OCI-LY3 (cell line): ENCODE results near the gene FBXW7.

Source experiments
- H2AFZ ChIP-seq: fragments of 200-600, 300-600 bp; shearing (Covaris generic); 2 replicates; pipeline ENCODE4 v1.6.0; 2014; ENCODE audit warnings: antibody characterized with exemption, low read depth, low read length
- H3K27ac ChIP-seq: fragments of 200-600, 300-600 bp; sonication (generic); 2 replicates; pipeline ENCODE4 v1.5.1; 2014; ENCODE audit warnings: mild to moderate bottlenecking, low read length, moderate library complexity, mixed read lengths
- H3K27me3 ChIP-seq: fragments of 200-600, 300-600 bp; sonication (generic); 2 replicates; pipeline ENCODE4 v1.6.1; 2014; ENCODE audit warnings: low read depth, low read length, mixed read lengths
- H3K36me3 ChIP-seq: fragments of 200-600, 300-600 bp; sonication (generic); replicated peaks from 2 replicates; pipeline ENCODE3; 2014; ENCODE audit warnings: low read depth, low read length, mixed read lengths
- H3K4me1 ChIP-seq: fragments of 300-600, 200-600 bp; sonication (generic); 2 replicates; pipeline ENCODE4 v1.6.1; 2014; ENCODE audit warnings: low read length, mixed read lengths
- H3K4me2 ChIP-seq: fragments of 200-600, 300-600 bp; sonication (generic); 2 replicates; pipeline ENCODE4 v1.6.1; 2014; ENCODE audit warnings: low read length, mixed read lengths
- H3K4me3 ChIP-seq: fragments of 300-600, 200-600 bp; sonication (generic); 2 replicates; pipeline ENCODE4 v1.5.1; 2014; ENCODE audit warnings: antibody characterized with exemption, mild to moderate bottlenecking, low read length, moderate library complexity
- H3K79me2 ChIP-seq: fragments of 300-600, 200-600 bp; shearing (Covaris generic); 2 replicates; pipeline ENCODE4 v1.6.1; 2014; ENCODE audit warnings: mild to moderate bottlenecking, low read length, mixed read lengths
- H3K9ac ChIP-seq: fragments of 300-600, 200-600 bp; shearing (Covaris generic); 2 replicates; pipeline ENCODE4 v1.6.0; 2014; ENCODE audit warnings: mild to moderate bottlenecking, low read length, moderate library complexity
- H3K9me3 ChIP-seq: fragments of 200-600, 300-600 bp; shearing (Covaris generic); 2 replicates; pipeline ENCODE4 v1.6.1; 2014; ENCODE audit warnings: low read length, mixed read lengths; ENCODE audit not compliant: insufficient read depth
- H4K20me1 ChIP-seq: fragments of 200-600, 300-600 bp; sonication (generic); 2 replicates; pipeline ENCODE4 v1.6.1; 2016; ENCODE audit warnings: low read length, mixed read lengths; ENCODE audit not compliant: insufficient read depth
- EZH2phosphoT487 ChIP-seq: fragments of 200-600 bp; shearing (Covaris generic); IDR thresholded peaks from 2 replicates; pipeline ENCODE4 v1.6.1; 2018; ENCODE audit warnings: antibody characterized with exemption, mixed run types, low read depth
- TF ChIP-seq, protein P1 (sequence below): fragments of 200-600, 300-600 bp; sonication (generic); IDR thresholded peaks from 2 replicates; pipeline ENCODE4 v1.5.1; 2014; ENCODE audit warnings: antibody characterized with exemption, low read length, low read depth

FBXW7 gene

DNA sequence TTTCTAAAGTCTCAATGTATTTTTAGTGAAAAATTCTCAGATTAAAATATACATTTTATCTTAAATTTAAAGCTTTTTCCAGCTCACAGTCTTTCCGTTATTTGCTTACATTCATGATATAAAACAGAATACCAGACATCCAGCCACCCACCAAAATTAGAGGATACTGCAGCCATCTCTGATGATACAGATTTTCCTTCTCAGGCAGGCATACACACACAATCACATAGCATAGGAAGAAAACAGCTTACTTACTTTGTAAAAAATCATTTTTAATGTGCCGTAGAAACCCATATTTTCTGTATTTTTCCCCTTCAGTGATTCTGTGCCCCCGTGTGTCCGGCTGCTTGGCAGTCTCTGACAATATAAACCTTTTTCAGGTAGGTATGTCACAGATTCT is 183.7 kb downstream of the FBXW7 start:
- Histone ChIP-seq H3K4me3 (peak overlapping the region; percentile 44), H3K79me2 (peaks cover 15% of the 10 kb centered on the region; the same call in 1 of the 2 replicates), H3K9me3 (no peaks in the 10 kb centered on the region), H4K20me1 (no peaks in the 10 kb centered on the region), H3K27ac (no peak overlapping the region), H3K36me3 (no peaks in the 10 kb centered on the region), H3K4me2 (peak overlapping the region; percentile 51), H3K9ac (peak overlapping the region; percentile 14), H3K4me1 (peaks cover 20% of the 10 kb centered on the region), H3K27me3 (no peaks in the 10 kb centered on the region), H2AFZ (no peak overlapping the region)
- TF ChIP-seq, protein P1, sequence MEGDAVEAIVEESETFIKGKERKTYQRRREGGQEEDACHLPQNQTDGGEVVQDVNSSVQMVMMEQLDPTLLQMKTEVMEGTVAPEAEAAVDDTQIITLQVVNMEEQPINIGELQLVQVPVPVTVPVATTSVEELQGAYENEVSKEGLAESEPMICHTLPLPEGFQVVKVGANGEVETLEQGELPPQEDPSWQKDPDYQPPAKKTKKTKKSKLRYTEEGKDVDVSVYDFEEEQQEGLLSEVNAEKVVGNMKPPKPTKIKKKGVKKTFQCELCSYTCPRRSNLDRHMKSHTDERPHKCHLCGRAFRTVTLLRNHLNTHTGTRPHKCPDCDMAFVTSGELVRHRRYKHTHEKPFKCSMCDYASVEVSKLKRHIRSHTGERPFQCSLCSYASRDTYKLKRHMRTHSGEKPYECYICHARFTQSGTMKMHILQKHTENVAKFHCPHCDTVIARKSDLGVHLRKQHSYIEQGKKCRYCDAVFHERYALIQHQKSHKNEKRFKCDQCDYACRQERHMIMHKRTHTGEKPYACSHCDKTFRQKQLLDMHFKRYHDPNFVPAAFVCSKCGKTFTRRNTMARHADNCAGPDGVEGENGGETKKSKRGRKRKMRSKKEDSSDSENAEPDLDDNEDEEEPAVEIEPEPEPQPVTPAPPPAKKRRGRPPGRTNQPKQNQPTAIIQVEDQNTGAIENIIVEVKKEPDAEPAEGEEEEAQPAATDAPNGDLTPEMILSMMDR, result no peak
- TF ChIP-seq EZH2phosphoT487, result no peak

DNA sequence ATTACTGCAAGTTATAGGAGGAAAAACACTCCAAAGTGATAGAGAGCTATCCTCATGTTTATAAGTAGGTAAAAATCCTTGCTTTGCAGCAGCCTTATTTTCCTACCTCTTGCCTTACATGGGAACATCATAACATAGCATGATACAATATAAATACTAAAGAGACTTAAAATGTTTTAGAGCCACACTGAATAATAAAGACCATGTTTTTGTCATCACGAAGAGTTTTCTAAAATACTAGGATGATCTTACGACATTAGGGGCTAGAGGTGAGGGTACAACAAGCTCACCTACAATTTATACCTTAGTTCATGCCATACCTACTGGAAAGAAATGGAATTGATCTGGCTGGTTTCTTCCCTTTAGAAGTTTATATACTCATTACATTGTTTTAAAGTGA is 184.8 kb downstream of the FBXW7 start:
- Histone ChIP-seq H3K4me3 (no peak overlapping the region), H3K79me2 (peaks cover 15% of the 10 kb centered on the region; the same call in 1 of the 2 replicates), H4K20me1 (no peaks in the 10 kb centered on the region), H3K4me2 (no peak overlapping the region), H2AFZ (no peak overlapping the region), H3K9ac (no peak overlapping the region), H3K27me3 (no peaks in the 10 kb centered on the region), H3K27ac (no peak overlapping the region), H3K4me1 (peaks cover 20% of the 10 kb centered on the region), H3K36me3 (peaks cover 6% of the 10 kb centered on the region), H3K9me3 (no peaks in the 10 kb centered on the region)
- TF ChIP-seq EZH2phosphoT487, result no peak
- TF ChIP-seq, protein P1, result no peak

DNA sequence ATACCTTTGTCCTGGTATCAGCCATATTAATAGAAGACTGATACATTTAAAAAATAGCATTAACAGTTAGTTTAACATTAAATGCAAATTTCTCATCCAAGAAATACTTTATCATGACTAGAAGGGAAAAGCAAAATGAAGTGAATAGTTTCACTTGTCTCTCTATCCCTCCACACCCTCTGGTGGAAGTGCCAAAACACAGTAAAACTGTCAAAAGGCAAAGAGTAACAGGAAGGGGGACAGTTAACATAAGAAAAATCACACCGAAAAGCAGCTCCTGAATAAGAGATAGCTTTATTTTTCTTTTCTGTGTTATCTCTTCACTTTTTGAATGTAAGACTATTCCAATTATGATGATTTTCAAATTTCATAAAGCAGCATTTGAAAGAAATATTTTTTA is 187.2 kb downstream of the FBXW7 start:
- Histone ChIP-seq H3K4me2 (no peak overlapping the region), H3K9ac (no peak overlapping the region), H3K36me3 (peaks cover 6% of the 10 kb centered on the region), H3K27ac (no peak overlapping the region), H2AFZ (no peak overlapping the region), H3K79me2 (peaks cover 11% of the 10 kb centered on the region; the same call in 1 of the 2 replicates), H3K4me1 (peaks cover 20% of the 10 kb centered on the region), H3K9me3 (no peaks in the 10 kb centered on the region), H3K4me3 (no peak overlapping the region), H4K20me1 (no peaks in the 10 kb centered on the region), H3K27me3 (no peaks in the 10 kb centered on the region)
- TF ChIP-seq EZH2phosphoT487, result no peak
- TF ChIP-seq, protein P1, result peak; percentile 71

DNA sequence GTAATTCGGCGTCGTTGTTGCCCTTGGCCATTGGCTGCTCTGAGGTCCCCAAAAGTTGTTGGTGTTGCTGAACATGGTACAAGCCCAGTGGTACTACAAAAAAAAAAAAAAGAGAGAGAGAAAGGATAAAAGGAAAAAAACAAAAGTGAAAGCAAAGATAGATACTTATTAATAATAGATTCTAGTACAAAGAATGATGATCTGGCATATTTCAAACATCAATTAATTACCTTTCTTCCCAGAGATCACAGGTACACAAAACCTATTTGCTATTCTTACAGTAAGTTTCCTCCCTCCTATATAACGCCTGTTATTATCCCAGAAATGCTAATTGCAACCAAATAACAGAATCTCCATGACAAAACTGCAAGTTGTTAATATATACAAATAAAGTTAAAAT is 188.9 kb downstream of the FBXW7 start:
- Histone ChIP-seq H3K36me3 (peaks cover 12% of the 10 kb centered on the region), H3K4me3 (no peak overlapping the region), H4K20me1 (no peaks in the 10 kb centered on the region), H3K4me1 (peaks cover 8% of the 10 kb centered on the region), H3K9ac (no peak overlapping the region), H3K27me3 (no peaks in the 10 kb centered on the region), H3K4me2 (no peak overlapping the region), H3K79me2 (0 out of 2 replicates have a peak, but pooled peaks cover 4% of the 10 kb centered on the region), H2AFZ (no peak overlapping the region), H3K9me3 (no peaks in the 10 kb centered on the region), H3K27ac (no peak overlapping the region)
- no peak for TF ChIP-seq EZH2phosphoT487
- TF ChIP-seq, protein P1, result no peak
